ENCODE data around the gene SPTLC1.
"Not testable (repeated sequence)": the region's sequence is repeated elsewhere in the genome, so short reads cannot be mapped to it uniquely, and the experiment has no call there.

Gene SPTLC1

DNA sequence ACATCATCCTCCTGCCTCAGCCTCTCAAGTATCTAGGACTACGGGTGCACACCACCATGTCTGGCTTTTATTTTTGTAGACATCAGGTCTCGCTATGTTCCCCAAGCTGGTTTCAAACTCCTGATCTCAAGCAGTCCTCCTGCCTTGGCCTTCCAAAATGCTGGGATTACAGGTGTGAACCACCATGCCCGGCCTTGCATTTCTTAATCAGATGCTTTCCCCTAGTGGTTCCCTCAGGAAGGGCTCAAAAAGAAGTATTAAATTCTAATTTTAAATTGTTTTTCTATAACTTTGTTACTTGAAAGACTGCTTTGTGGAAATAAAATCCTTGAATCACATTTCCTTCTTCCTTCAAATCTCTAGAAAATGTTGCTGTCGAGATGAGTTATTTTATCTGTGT is 85.7 kb downstream of the SPTLC1 start:
- Histone ChIP-seq H3K27me3 (ENCODE audit: insufficient read depth, poor library complexity, severe bottlenecking) (no peaks in the 10 kb centered on the region), H3K27ac (replicated peaks) (no peak overlapping the region), H3K4me3 (replicated peaks; ENCODE audit: insufficient read depth, low read length) (no peak overlapping the region)
- no peak for DNase-seq (ENCODE audit: low read depth in 1 of 2, low spot score in 1 of 2)
- no peak for TF ChIP-seq SPI1 (IDR thresholded peaks at IDR 0.05; ENCODE audit: borderline replicate concordance, low read depth)
- no peak for TF ChIP-seq POLR2AphosphoS5 (IDR thresholded peaks at IDR 0.05; ENCODE audit: low read depth)
- TF ChIP-seq, protein P1, sequence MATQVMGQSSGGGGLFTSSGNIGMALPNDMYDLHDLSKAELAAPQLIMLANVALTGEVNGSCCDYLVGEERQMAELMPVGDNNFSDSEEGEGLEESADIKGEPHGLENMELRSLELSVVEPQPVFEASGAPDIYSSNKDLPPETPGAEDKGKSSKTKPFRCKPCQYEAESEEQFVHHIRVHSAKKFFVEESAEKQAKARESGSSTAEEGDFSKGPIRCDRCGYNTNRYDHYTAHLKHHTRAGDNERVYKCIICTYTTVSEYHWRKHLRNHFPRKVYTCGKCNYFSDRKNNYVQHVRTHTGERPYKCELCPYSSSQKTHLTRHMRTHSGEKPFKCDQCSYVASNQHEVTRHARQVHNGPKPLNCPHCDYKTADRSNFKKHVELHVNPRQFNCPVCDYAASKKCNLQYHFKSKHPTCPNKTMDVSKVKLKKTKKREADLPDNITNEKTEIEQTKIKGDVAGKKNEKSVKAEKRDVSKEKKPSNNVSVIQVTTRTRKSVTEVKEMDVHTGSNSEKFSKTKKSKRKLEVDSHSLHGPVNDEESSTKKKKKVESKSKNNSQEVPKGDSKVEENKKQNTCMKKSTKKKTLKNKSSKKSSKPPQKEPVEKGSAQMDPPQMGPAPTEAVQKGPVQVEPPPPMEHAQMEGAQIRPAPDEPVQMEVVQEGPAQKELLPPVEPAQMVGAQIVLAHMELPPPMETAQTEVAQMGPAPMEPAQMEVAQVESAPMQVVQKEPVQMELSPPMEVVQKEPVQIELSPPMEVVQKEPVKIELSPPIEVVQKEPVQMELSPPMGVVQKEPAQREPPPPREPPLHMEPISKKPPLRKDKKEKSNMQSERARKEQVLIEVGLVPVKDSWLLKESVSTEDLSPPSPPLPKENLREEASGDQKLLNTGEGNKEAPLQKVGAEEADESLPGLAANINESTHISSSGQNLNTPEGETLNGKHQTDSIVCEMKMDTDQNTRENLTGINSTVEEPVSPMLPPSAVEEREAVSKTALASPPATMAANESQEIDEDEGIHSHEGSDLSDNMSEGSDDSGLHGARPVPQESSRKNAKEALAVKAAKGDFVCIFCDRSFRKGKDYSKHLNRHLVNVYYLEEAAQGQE (IDR thresholded peaks at IDR 0.05; ENCODE audit: insufficient replicate concordance, low read depth), result no peak
- no peak for TF ChIP-seq GABPA (IDR thresholded peaks at IDR 0.05; ENCODE audit: low read depth)
- TF ChIP-seq, protein P2, sequence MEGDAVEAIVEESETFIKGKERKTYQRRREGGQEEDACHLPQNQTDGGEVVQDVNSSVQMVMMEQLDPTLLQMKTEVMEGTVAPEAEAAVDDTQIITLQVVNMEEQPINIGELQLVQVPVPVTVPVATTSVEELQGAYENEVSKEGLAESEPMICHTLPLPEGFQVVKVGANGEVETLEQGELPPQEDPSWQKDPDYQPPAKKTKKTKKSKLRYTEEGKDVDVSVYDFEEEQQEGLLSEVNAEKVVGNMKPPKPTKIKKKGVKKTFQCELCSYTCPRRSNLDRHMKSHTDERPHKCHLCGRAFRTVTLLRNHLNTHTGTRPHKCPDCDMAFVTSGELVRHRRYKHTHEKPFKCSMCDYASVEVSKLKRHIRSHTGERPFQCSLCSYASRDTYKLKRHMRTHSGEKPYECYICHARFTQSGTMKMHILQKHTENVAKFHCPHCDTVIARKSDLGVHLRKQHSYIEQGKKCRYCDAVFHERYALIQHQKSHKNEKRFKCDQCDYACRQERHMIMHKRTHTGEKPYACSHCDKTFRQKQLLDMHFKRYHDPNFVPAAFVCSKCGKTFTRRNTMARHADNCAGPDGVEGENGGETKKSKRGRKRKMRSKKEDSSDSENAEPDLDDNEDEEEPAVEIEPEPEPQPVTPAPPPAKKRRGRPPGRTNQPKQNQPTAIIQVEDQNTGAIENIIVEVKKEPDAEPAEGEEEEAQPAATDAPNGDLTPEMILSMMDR (IDR thresholded peaks at IDR 0.05; ENCODE audit: insufficient read depth, low read length), result no peak

DNA sequence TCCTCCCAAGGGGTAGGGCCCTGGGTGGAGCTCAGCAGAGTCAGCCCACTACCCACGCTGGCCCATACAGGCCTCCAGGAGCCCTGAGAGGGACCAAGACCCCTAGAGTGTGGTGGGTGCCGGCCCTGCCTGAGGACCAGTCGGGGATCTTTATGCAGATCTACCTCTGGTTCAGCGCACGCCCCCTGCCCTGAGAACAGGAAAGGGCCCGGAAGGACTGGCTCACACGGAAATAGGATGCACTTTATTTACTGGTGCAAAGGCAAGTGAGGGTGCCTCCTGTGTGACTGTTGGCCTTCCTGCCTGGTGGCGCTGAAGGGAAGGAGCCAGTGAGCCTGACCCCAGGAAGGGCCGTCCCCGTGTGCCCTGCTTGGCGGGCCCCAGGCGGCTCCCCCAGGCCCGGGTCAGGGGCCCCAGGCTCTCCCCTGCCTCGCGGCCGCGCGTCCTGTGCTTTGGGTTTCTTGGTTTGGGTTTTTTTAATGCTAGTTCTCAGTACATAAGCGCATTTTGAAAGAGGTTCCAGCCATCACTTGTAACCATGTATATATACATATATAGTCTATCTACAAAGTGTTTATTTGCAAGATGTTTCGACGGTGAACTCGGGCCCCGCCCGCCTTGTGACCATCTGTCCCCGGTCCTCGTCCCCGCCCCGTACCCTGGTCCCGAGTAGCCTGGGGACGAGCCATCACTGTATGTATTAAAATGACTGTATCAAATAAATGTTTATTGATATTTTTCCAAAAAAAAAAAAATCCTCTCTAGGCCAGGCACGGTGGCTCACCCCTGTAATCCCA is 88.8 kb downstream of the SPTLC1 start:
- no peak for DNase-seq (ENCODE audit: low read depth in 1 of 2, low spot score in 1 of 2)
- Histone ChIP-seq H3K4me3 (replicated peaks; ENCODE audit: insufficient read depth, low read length) (no peak overlapping the region), H3K27ac (replicated peaks) (no peak overlapping the region), H3K27me3 (ENCODE audit: insufficient read depth, poor library complexity, severe bottlenecking) (no peaks in the 10 kb centered on the region)
- TF ChIP-seq GABPA (IDR thresholded peaks at IDR 0.05; ENCODE audit: low read depth) (no peak), POLR2AphosphoS5 (IDR thresholded peaks at IDR 0.05; ENCODE audit: low read depth) (no peak), SPI1 (IDR thresholded peaks at IDR 0.05; ENCODE audit: borderline replicate concordance, low read depth) (no peak)
- TF ChIP-seq, protein P2 (IDR thresholded peaks at IDR 0.05; ENCODE audit: insufficient read depth, low read length), result no peak
- TF ChIP-seq, protein P1 (IDR thresholded peaks at IDR 0.05; ENCODE audit: insufficient replicate concordance, low read depth), result no peak

DNA sequence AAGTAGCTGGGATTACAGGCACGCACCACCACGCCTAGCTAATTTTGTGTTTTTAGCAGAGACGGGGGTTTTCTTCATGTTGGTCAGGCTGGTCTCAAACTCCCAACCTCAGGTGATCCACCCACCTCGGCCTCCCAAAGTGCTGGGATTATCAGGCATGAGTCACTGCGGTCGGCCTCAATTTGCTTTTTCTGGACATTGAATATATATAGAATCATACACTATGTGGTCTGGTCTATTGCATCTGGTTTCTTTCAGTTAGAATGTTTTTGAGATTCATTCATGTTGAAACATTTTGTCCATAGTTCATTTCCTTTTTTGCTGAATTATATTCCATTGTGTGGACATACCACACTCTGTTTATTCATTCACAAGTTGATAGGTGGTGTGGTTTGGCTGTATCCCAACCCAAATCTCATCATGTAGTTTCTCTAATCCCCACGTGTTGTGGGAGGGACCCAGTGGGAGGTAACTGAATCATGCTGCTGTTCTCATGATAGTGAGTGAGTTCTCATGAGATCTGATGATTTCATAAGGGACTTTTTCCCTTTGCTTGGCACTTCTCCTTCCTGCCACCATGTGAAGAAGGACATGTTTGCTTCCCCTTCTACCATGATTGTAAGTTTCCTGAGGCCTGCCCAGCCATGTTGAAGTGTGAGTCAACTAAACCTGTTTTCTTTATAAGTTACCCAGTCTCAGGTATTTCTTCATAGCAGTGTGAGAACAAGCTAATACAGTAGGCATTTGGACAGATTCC is 93.2 kb downstream of the SPTLC1 start:
- H3K27me3 ChIP-seq (ENCODE audit: insufficient read depth, poor library complexity, severe bottlenecking); H3K4me3 ChIP-seq (replicated peaks; ENCODE audit: insufficient read depth, low read length): not testable (repeated sequence)
- H3K27ac ChIP-seq (replicated peaks), result peak overlapping the region; percentile 7; the same call in 1 of the 2 replicates
- peak; percentile 43 to 61 for DNase-seq (ENCODE audit: low read depth in 1 of 2, low spot score in 1 of 2)

DNA sequence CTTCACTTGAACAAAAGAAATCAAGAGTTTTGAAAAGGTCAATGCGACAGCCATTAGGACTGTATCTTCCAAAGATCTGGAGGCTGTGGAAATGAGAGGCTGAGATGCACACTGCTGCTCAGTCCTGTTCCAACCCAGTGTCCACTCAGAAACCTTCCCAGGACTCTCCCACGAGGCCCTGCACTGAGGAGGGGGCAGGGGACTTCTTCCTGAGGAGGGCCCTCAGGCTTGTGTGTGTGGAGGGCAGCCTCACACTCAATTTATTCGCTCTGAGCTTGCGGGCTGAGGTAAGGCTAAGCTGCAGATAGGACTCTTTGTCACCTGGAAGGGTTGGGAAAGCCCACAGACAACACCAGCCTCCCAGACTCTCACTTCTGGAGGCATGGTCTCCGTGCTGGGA is 95.6 kb downstream of the SPTLC1 start:
- TF ChIP-seq POLR2AphosphoS5 (IDR thresholded peaks at IDR 0.05; ENCODE audit: low read depth) (no peak), SPI1 (IDR thresholded peaks at IDR 0.05; ENCODE audit: borderline replicate concordance, low read depth) (no peak), GABPA (IDR thresholded peaks at IDR 0.05; ENCODE audit: low read depth) (no peak)
- TF ChIP-seq, protein P1 (IDR thresholded peaks at IDR 0.05; ENCODE audit: insufficient replicate concordance, low read depth), result no peak
- TF ChIP-seq, protein P2 (IDR thresholded peaks at IDR 0.05; ENCODE audit: insufficient read depth, low read length), result no peak
- DNase-seq (ENCODE audit: low read depth in 1 of 2, low spot score in 1 of 2), result no peak
- Histone ChIP-seq H3K27me3 (ENCODE audit: insufficient read depth, poor library complexity, severe bottlenecking) (no peaks in the 10 kb centered on the region), H3K4me3 (replicated peaks; ENCODE audit: insufficient read depth, low read length) (no peak overlapping the region), H3K27ac (replicated peaks) (no peak overlapping the region)

Data from HL-60 (cell line).